ENCODE results near the gene EGLN2. TPM values are rescaled to one million over a fixed set of nuclear protein-coding genes. Genes with fewer than 3 reads are reported as not detected.

The EGLN2 gene
- total RNA-seq, 1 donor from 2014 or later, result 188 TPM

GRCh38 chr19:40805258-40805868 is 6.4 kb downstream of the EGLN2 start:
- Histone ChIP-seq H3K27ac (peak overlapping the region; percentile 92), H3K9me3 (no peaks in the 10 kb centered on the region), H3K4me1 (peaks cover 100% of the 10 kb centered on the region), H3K4me3 (no peak overlapping the region), H3K36me3 (peaks cover 92% of the 10 kb centered on the region), H3K27me3 (ENCODE audit: low read depth) (no peaks in the 10 kb centered on the region)
- ATAC-seq, result no peak
- no peak for DNase-seq
- intact Hi-C loops (cut with DNase I), result no loop called here
- TF ChIP-seq CTCF (IDR thresholded peaks at IDR 0.05), result no peak

DNA sequence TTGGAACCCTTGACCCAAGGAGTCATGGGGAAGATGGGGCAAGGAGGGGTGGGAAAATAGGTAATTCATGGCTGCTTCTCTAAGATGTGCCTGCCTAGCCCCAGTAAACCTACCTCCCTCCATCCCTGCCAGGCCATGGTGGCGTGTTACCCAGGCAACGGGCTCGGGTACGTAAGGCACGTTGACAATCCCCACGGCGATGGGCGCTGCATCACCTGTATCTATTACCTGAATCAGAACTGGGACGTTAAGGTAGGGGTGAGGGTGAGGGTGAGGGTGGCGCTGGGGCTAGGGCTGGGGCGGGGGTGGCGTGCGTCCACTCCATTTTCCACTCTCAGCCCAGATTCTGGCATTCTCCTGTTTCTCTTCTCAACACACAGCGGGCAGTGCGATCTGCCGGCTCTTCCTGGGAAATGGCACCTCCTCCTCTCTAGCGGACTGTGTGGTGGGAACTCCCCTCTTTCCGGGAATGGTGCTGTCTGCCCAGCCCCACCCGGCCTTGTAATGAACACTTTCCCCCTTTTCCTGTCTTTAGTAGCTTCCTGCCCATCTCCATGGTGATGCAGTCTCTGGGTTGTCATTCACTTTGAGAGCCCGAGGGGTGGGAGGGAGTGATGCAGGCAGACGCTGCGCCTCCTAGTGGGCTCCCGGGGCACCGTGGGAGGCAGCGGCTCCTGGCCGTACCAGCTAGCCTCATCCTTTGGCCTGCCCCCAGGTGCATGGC is 7.6 kb downstream of the EGLN2 start:
- Histone ChIP-seq H3K9me3 (no peaks in the 10 kb centered on the region), H3K4me1 (peaks cover 93% of the 10 kb centered on the region), H3K4me3 (peak overlapping the region; percentile 28), H3K27me3 (ENCODE audit: low read depth) (no peaks in the 10 kb centered on the region), H3K36me3 (peaks cover 80% of the 10 kb centered on the region), H3K27ac (peak overlapping the region; percentile 92)
- ATAC-seq, result peak; percentile 52 to 58
- peak; percentile 83 for DNase-seq
- intact Hi-C loops (cut with DNase I), result no loop called here
- peak; percentile 89 for TF ChIP-seq CTCF (IDR thresholded peaks at IDR 0.05)

DNA sequence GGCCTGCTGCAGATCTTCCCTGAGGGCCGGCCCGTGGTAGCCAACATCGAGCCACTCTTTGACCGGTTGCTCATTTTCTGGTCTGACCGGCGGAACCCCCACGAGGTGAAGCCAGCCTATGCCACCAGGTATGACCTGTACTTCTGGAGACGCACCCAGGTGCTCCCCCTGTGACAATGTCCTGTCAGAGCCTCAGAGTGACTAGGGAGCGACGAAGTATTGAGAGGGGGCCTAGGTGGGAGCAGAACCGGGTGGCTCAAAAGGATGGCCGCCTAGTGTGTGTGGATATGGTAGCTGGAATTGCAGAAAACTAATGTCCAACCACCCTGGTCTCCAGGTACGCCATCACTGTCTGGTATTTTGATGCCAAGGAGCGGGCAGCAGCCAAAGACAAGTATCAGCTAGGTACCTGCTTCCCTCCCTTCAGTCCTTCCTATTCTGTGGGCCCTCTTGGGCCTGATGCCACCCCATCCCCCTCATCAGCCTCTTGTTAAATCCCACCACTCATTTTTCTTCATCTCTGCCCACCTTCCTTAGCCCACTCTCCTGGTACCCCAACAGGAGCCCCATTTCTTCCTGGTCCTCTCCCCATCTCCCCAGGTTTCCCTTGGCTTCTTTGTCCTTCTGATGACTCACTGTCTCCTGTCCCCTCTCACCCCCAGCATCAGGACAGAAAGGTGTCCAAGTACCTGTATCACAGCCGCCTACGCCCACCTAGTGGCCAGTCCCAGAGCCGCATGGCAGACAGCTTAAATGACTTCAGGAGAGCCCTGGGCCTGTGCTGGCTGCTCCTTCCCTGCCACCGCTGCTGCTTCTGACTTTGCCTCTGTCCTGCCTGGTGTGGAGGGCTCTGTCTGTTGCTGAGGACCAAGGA is 8.4 kb downstream of the EGLN2 start:
- no peaks in the 10 kb centered on the region for H3K27me3 ChIP-seq (ENCODE audit: low read depth)
- intact Hi-C loops (cut with DNase I), result no loop called here
- peak overlapping the region; percentile 92 for H3K27ac ChIP-seq
- peak overlapping the region; percentile 28 for H3K4me3 ChIP-seq
- H3K9me3 ChIP-seq, result no peaks in the 10 kb centered on the region
- ATAC-seq, result no peak
- H3K36me3 ChIP-seq, result peaks cover 72% of the 10 kb centered on the region
- DNase-seq, result no peak
- TF ChIP-seq CTCF (IDR thresholded peaks at IDR 0.05), result peak; percentile 9
- H3K4me1 ChIP-seq, result peaks cover 93% of the 10 kb centered on the region

DNA sequence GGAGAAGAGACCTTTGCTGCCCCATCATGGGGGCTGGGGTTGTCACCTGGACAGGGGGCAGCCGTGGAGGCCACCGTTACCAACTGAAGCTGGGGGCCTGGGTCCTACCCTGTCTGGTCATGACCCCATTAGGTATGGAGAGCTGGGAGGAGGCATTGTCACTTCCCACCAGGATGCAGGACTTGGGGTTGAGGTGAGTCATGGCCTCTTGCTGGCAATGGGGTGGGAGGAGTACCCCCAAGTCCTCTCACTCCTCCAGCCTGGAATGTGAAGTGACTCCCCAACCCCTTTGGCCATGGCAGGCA is 9.0 kb downstream of the EGLN2 start:
- ATAC-seq (no peak), DNase-seq (no peak)
- H3K4me1 ChIP-seq, result peaks cover 93% of the 10 kb centered on the region
- no peak for TF ChIP-seq CTCF (IDR thresholded peaks at IDR 0.05)
- H3K9me3 ChIP-seq, result no peaks in the 10 kb centered on the region
- no peaks in the 10 kb centered on the region for H3K27me3 ChIP-seq (ENCODE audit: low read depth)
- peak overlapping the region; percentile 92 for H3K27ac ChIP-seq
- H3K4me3 ChIP-seq, result no peak overlapping the region
- H3K36me3 ChIP-seq, result peaks cover 68% of the 10 kb centered on the region
- intact Hi-C loops (cut with DNase I), result no loop called here

- peaks cover 90% of the 10 kb centered on the region for H3K4me1 ChIP-seq
- no peak for DNase-seq
- ATAC-seq, result no peak
- intact Hi-C loops (cut with DNase I), result no loop called here
- no peak overlapping the region for H3K27ac ChIP-seq
- H3K36me3 ChIP-seq, result peaks cover 63% of the 10 kb centered on the region
- H3K27me3 ChIP-seq (ENCODE audit: low read depth), result no peaks in the 10 kb centered on the region
- no peak for TF ChIP-seq CTCF (IDR thresholded peaks at IDR 0.05)
- no peaks in the 10 kb centered on the region for H3K9me3 ChIP-seq
- no peak overlapping the region for H3K4me3 ChIP-seq
Observed at GRCh38 chr19:40808497-40808896, 9.5 kb downstream of the EGLN2 start.
